Measurements from ENCODE around the gene MORF4L1. TPM values are rescaled to one million over a fixed set of nuclear protein-coding genes. Genes with fewer than 3 reads are reported as not detected.

The MORF4L1 gene
- total RNA-seq, 1 experiment from 2014 or later, result 503 TPM

DNA sequence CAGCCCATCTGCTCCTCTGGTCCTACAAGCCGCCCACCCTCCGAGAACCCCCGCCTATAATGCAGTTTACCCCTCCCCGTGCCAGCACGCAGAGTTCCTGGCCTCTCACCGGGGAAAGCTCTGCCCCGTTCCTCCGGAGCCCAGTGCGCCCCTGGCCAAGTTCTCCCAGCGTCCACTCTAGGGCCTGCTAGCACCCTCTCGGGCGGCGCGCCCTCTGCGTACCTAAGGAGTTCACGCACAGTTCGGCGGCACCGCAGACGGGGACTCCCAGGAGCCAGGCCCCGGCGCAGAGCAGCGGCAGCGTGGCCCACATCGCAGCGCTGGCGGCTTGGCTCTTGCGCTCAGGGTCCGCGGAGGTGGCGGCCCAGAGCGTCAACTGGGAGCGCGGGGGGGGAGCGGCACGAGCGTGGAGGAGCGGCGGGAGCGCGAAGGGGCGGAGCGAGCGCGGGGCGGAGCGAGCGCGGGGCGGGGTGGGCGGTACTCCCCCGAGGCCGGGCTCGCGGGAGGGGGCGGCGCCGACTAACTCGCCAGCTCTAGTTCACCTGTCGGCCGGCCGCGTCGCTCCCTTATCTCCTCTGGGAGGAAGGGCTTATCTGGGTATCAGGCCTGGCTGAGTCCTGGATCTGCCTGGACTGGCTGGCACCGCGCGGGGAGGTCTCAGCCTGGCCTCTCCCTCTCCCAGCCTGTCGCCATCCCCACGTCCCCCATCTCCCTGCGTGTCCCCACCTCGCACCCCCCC is 72.1 kb downstream of the MORF4L1 start, which contains the start of gene CTSH:
Gene CTSH (minus strand): TSS at position 378 of the 739 bp plus-strand sequence. CDS start 65 bp downstream, at position 313.
- ATAC-seq (peak; percentile 94), DNase-seq (ENCODE audit: low spot score) (peak; percentile 90)
- Mint-ChIP-seq H3K36me3 (no peaks in the 10 kb centered on the region), H3K27me3 (ENCODE audit: low read depth) (peaks cover 47% of the 10 kb centered on the region), H3K27ac (no peak within 1 kb of the TSS), H3K4me3 (peak within 1 kb of the TSS; percentile 70), H3K9me3 (no peaks in the 10 kb centered on the region), H3K4me1 (peaks cover 8% of the 10 kb centered on the region)
- ChIA-PET CTCF (interaction anchor here (0.5 to 2.4 kb wide), 16 partner anchors 10 to 240 kb away, joined by 3 to 25 read pairs (median 4); partner anchors contain the start of gene ADAMTS7), POLR2A (interaction anchor here (0.6 kb wide), 1 partner anchor 26 kb away, joined by 4 read pairs; no protein-coding TSS in a partner anchor)
- TF ChIP-seq KAT7 (CRISPR knock-in tag; IDR thresholded peaks at IDR 0.05; ENCODE audit: borderline replicate concordance), result peak; percentile 82; the same call in 1 of the 2 replicates
- TF ChIP-seq GRHL2 (CRISPR knock-in tag; IDR thresholded peaks at IDR 0.05; ENCODE audit: insufficient replicate concordance, severe bottlenecking), result no peak
- TF ChIP-seq ZNF263 (CRISPR knock-in tag; IDR thresholded peaks at IDR 0.05; ENCODE audit: low read depth), result peak; percentile 67; the same call in 1 of the 2 replicates
- peak; percentile 17; the same call in 1 of the 2 replicates for TF ChIP-seq TEAD4 (CRISPR knock-in tag; IDR thresholded peaks at IDR 0.05)
- TF ChIP-seq, protein P1, sequence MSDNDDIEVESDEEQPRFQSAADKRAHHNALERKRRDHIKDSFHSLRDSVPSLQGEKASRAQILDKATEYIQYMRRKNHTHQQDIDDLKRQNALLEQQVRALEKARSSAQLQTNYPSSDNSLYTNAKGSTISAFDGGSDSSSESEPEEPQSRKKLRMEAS (CRISPR knock-in tag; IDR thresholded peaks at IDR 0.05), result peak; percentile 96
- TF ChIP-seq, protein P2, sequence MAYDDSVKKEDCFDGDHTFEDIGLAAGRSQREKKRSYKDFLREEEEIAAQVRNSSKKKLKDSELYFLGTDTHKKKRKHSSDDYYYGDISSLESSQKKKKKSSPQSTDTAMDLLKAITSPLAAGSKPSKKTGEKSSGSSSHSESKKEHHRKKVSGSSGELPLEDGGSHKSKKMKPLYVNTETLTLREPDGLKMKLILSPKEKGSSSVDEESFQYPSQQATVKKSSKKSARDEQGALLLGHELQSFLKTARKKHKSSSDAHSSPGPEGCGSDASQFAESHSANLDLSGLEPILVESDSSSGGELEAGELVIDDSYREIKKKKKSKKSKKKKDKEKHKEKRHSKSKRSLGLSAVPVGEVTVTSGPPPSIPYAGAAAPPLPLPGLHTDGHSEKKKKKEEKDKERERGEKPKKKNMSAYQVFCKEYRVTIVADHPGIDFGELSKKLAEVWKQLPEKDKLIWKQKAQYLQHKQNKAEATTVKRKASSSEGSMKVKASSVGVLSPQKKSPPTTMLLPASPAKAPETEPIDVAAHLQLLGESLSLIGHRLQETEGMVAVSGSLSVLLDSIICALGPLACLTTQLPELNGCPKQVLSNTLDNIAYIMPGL (CRISPR knock-in tag; IDR thresholded peaks at IDR 0.05), result peak; percentile 80; the same call in 1 of the 2 replicates
- peak; percentile 66; the same call in 1 of the 2 replicates for TF ChIP-seq SP1 (CRISPR knock-in tag; conservative IDR thresholded peaks at IDR 0.05)
- peak; percentile 55; the same call in 1 of the 2 replicates for TF ChIP-seq TEAD1 (CRISPR knock-in tag; IDR thresholded peaks at IDR 0.05)
- TF ChIP-seq ZNF232 (CRISPR knock-in tag; IDR thresholded peaks at IDR 0.05), result peak; percentile 71; the same call in 1 of the 2 replicates
- no peak for TF ChIP-seq ZNF317 (CRISPR knock-in tag; IDR thresholded peaks at IDR 0.05; ENCODE audit: borderline replicate concordance, low read depth)
- TF ChIP-seq ZBTB21 (CRISPR knock-in tag; IDR thresholded peaks at IDR 0.05; ENCODE audit: borderline replicate concordance), result 0 out of 2 replicates have a peak, but pooled peaks have one; percentile 55
- TF ChIP-seq CREM (CRISPR knock-in tag; IDR thresholded peaks at IDR 0.05), result peak; percentile 70; the same call in 1 of the 2 replicates
- TF ChIP-seq GABPB1 (CRISPR knock-in tag; IDR thresholded peaks at IDR 0.05), result peak; percentile 53
- TF ChIP-seq RELA (CRISPR knock-in tag; IDR thresholded peaks at IDR 0.05; ENCODE audit: borderline replicate concordance), result peak; percentile 43; the same call in 1 of the 2 replicates
- TF ChIP-seq, protein P3, sequence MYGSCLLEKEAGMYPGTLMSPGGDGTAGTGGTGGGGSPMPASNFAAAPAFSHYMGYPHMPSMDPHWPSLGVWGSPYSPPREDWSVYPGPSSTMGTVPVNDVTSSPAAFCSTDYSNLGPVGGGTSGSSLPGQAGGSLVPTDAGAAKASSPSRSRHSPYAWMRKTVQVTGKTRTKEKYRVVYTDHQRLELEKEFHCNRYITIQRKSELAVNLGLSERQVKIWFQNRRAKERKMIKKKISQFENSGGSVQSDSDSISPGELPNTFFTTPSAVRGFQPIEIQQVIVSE (CRISPR knock-in tag; IDR thresholded peaks at IDR 0.05; ENCODE audit: borderline replicate concordance), result no peak
- TF ChIP-seq, protein P4, sequence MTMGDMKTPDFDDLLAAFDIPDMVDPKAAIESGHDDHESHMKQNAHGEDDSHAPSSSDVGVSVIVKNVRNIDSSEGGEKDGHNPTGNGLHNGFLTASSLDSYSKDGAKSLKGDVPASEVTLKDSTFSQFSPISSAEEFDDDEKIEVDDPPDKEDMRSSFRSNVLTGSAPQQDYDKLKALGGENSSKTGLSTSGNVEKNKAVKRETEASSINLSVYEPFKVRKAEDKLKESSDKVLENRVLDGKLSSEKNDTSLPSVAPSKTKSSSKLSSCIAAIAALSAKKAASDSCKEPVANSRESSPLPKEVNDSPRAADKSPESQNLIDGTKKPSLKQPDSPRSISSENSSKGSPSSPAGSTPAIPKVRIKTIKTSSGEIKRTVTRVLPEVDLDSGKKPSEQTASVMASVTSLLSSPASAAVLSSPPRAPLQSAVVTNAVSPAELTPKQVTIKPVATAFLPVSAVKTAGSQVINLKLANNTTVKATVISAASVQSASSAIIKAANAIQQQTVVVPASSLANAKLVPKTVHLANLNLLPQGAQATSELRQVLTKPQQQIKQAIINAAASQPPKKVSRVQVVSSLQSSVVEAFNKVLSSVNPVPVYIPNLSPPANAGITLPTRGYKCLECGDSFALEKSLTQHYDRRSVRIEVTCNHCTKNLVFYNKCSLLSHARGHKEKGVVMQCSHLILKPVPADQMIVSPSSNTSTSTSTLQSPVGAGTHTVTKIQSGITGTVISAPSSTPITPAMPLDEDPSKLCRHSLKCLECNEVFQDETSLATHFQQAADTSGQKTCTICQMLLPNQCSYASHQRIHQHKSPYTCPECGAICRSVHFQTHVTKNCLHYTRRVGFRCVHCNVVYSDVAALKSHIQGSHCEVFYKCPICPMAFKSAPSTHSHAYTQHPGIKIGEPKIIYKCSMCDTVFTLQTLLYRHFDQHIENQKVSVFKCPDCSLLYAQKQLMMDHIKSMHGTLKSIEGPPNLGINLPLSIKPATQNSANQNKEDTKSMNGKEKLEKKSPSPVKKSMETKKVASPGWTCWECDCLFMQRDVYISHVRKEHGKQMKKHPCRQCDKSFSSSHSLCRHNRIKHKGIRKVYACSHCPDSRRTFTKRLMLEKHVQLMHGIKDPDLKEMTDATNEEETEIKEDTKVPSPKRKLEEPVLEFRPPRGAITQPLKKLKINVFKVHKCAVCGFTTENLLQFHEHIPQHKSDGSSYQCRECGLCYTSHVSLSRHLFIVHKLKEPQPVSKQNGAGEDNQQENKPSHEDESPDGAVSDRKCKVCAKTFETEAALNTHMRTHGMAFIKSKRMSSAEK (CRISPR knock-in tag; IDR thresholded peaks at IDR 0.05; ENCODE audit: borderline replicate concordance), result no peak
- TF ChIP-seq, protein P5, sequence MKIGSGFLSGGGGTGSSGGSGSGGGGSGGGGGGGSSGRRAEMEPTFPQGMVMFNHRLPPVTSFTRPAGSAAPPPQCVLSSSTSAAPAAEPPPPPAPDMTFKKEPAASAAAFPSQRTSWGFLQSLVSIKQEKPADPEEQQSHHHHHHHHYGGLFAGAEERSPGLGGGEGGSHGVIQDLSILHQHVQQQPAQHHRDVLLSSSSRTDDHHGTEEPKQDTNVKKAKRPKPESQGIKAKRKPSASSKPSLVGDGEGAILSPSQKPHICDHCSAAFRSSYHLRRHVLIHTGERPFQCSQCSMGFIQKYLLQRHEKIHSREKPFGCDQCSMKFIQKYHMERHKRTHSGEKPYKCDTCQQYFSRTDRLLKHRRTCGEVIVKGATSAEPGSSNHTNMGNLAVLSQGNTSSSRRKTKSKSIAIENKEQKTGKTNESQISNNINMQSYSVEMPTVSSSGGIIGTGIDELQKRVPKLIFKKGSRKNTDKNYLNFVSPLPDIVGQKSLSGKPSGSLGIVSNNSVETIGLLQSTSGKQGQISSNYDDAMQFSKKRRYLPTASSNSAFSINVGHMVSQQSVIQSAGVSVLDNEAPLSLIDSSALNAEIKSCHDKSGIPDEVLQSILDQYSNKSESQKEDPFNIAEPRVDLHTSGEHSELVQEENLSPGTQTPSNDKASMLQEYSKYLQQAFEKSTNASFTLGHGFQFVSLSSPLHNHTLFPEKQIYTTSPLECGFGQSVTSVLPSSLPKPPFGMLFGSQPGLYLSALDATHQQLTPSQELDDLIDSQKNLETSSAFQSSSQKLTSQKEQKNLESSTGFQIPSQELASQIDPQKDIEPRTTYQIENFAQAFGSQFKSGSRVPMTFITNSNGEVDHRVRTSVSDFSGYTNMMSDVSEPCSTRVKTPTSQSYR (CRISPR knock-in tag; IDR thresholded peaks at IDR 0.05), result no peak
- peak; percentile 81 for TF ChIP-seq ETV6 (CRISPR knock-in tag; IDR thresholded peaks at IDR 0.05)
- peak; percentile 86 for TF ChIP-seq FOXP1 (CRISPR knock-in tag; IDR thresholded peaks at IDR 0.05; ENCODE audit: borderline replicate concordance)
- TF ChIP-seq, protein P6, sequence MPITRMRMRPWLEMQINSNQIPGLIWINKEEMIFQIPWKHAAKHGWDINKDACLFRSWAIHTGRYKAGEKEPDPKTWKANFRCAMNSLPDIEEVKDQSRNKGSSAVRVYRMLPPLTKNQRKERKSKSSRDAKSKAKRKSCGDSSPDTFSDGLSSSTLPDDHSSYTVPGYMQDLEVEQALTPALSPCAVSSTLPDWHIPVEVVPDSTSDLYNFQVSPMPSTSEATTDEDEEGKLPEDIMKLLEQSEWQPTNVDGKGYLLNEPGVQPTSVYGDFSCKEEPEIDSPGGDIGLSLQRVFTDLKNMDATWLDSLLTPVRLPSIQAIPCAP (CRISPR knock-in tag; IDR thresholded peaks at IDR 0.05), result 0 out of 2 replicates have a peak, but pooled peaks have one; percentile 45
- TF ChIP-seq, protein P7, sequence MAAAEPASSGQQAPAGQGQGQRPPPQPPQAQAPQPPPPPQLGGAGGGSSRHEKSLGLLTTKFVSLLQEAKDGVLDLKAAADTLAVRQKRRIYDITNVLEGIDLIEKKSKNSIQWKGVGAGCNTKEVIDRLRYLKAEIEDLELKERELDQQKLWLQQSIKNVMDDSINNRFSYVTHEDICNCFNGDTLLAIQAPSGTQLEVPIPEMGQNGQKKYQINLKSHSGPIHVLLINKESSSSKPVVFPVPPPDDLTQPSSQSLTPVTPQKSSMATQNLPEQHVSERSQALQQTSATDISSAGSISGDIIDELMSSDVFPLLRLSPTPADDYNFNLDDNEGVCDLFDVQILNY (CRISPR knock-in tag; IDR thresholded peaks at IDR 0.05), result peak; percentile 97
- peak; percentile 97 for TF ChIP-seq ZNF121 (CRISPR knock-in tag; IDR thresholded peaks at IDR 0.05)
- peak; percentile 54; the same call in 1 of the 2 replicates for TF ChIP-seq FOXK1 (CRISPR knock-in tag; IDR thresholded peaks at IDR 0.05)
- 0 out of 2 replicates have a peak, but pooled peaks have one; percentile 60 for TF ChIP-seq TP53 (CRISPR knock-in tag; IDR thresholded peaks at IDR 0.05)
